HG03571 (cell line): ENCODE data around the gene MVD.

Experiments
- ATAC-seq: cut with Tn5 transposase; IDR thresholded peaks from one replicate; pipeline ENCODE4 v1.9.1; 2021; ENCODE audit not compliant: unreplicated experiment

The MVD gene

GRCh38 chr16:88697831-88698615, 35.1 kb upstream of the MVD start:
- no peak for ATAC-seq

- no peak for ATAC-seq
Observed at GRCh38 chr16:88697116-88697830, 34.4 kb upstream of the MVD start.

- no peak for ATAC-seq
Observed at GRCh38 chr16:88696441-88696840, 33.5 kb upstream of the MVD start.

- no peak for ATAC-seq
Observed at GRCh38 chr16:88695753-88696152, 32.9 kb upstream of the MVD start.

GRCh38 chr16:88695218-88695617, 32.3 kb upstream of the MVD start:
- no peak for ATAC-seq

- no peak for ATAC-seq
Observed at GRCh38 chr16:88694221-88695087, 31.6 kb upstream of the MVD start.

GRCh38 chr16:88693420-88694177, 30.7 kb upstream of the MVD start:
- no peak for ATAC-seq

GRCh38 chr16:88692861-88693260, 30.0 kb upstream of the MVD start:
- no peak for ATAC-seq

GRCh38 chr16:88691924-88692560, 29.2 kb upstream of the MVD start:
- no peak for ATAC-seq

GRCh38 chr16:88691129-88691813, 28.4 kb upstream of the MVD start:
- no peak for ATAC-seq

GRCh38 chr16:88690341-88691128, 27.6 kb upstream of the MVD start:
- ATAC-seq: no peak

- ATAC-seq: no peak
Observed at GRCh38 chr16:88688013-88688778, 25.3 kb upstream of the MVD start.

- no peak for ATAC-seq
Observed at GRCh38 chr16:88687676-88688012, 24.8 kb upstream of the MVD start.

GRCh38 chr16:88687254-88687576, 24.3 kb upstream of the MVD start:
- ATAC-seq: no peak

GRCh38 chr16:88686439-88687253, 23.8 kb upstream of the MVD start, which contains the start of gene SNAI3:
Gene SNAI3, minus strand, starts transcription at chr16:88686507. Its CDS starts 101 bp downstream, at chr16:88686406.
- peak; percentile 54 for ATAC-seq

GRCh38 chr16:88686062-88686438, 23.2 kb upstream of the MVD start:
- ATAC-seq: peak; percentile 4
